Measurements from ENCODE around the gene PNRC1. TPM values are rescaled to one million over a fixed set of nuclear protein-coding genes. Genes with fewer than 3 reads are reported as not detected.

PNRC1 gene
- total RNA-seq, 4 donors from 2014 or later: 189 to 307 (median 245) TPM

DNA sequence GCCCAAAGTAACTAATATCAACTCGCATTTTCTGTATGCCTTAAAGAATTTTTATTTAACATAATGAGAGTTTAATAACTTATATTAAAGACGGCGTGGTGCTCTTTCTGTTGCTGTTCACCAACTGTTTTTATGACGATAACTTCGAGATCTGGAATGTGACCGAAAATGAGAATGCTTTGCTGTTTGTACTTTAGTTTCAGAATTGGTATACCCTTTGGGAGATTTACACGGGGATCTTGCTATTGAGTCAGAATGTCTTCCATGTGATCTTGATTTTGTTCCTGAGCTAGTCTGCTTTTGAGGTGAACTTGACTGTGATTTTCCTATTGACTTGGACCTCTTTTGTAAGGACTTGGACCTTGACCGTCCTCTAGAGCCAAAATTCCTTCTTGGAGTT is 17.9 kb downstream of the PNRC1 start:
- Histone ChIP-seq H3K36me3 (no peaks in the 10 kb centered on the region), H3K4me3 (replicated peaks in 1 of 3) (no peak overlapping the region), H3K27ac (no peak overlapping the region), H3K27me3 (no peaks in the 10 kb centered on the region), H3K9me3 (no peaks in the 10 kb centered on the region), H3K4me1 (no peaks in the 10 kb centered on the region)
- intact Hi-C loops (cut with DNase I): no loop called here
- no peak for DNase-seq
- TF ChIP-seq, protein P1, sequence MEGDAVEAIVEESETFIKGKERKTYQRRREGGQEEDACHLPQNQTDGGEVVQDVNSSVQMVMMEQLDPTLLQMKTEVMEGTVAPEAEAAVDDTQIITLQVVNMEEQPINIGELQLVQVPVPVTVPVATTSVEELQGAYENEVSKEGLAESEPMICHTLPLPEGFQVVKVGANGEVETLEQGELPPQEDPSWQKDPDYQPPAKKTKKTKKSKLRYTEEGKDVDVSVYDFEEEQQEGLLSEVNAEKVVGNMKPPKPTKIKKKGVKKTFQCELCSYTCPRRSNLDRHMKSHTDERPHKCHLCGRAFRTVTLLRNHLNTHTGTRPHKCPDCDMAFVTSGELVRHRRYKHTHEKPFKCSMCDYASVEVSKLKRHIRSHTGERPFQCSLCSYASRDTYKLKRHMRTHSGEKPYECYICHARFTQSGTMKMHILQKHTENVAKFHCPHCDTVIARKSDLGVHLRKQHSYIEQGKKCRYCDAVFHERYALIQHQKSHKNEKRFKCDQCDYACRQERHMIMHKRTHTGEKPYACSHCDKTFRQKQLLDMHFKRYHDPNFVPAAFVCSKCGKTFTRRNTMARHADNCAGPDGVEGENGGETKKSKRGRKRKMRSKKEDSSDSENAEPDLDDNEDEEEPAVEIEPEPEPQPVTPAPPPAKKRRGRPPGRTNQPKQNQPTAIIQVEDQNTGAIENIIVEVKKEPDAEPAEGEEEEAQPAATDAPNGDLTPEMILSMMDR (IDR thresholded peaks at IDR 0.05): no peak
- no peak for TF ChIP-seq POLR2A (IDR thresholded peaks at IDR 0.05)
- WGBS, 2 donors: 86 to 96% methylated on average over 8 of the region's 8 CpGs

DNA sequence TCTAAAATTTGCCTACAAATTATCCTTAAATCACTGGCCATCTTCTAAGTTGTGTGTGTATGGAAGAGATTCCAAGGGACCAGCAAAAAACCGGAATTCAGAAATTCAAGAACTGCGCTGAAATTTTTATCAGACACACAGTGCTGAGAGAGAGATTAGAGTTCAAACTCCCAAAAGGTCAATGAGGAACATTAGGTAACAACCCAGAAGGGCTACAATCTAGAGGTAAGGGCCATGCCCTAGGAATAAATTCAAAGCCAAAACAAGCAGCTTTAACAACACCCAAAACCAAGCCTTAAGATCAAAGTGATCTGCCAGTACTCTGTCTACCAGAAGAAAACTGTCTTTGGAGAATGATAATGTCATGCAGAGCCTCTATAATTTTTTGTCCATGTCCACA is 19.6 kb downstream of the PNRC1 start:
- Histone ChIP-seq H3K27me3 (no peaks in the 10 kb centered on the region), H3K4me3 (replicated peaks in 1 of 3) (no peak overlapping the region), H3K9me3 (no peaks in the 10 kb centered on the region), H3K36me3 (no peaks in the 10 kb centered on the region), H3K27ac (no peak overlapping the region), H3K4me1 (no peaks in the 10 kb centered on the region)
- TF ChIP-seq POLR2A (IDR thresholded peaks at IDR 0.05): no peak
- intact Hi-C loops (cut with DNase I): no loop called here
- DNase-seq: no peak
- 91 to 95% methylated on average over 2 of the region's 2 CpGs for WGBS, 2 donors

DNA sequence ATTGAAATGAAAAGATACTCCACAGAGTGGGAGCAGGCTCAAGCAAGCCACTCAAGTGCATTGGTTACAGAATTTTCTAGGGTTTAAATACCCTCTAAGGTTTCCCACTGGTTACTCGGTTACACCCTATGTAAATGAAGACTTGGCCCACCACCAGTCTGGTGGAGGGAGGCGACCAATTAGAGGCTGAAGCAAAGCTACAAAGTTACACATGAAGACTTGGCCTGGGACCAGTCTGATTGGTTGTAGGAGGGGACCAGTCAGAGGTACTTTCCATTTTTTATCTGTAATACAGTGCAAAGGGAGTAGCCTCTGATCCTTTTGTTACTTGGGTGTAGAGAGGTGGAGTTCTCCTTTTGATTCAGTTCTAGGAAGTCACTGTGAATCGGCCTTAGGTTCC is 29.7 kb downstream of the PNRC1 start:
- Histone ChIP-seq H3K36me3 (no peaks in the 10 kb centered on the region), H3K4me1 (no peaks in the 10 kb centered on the region), H3K27ac (no peak overlapping the region), H3K27me3 (no peaks in the 10 kb centered on the region), H3K9me3 (no peaks in the 10 kb centered on the region), H3K4me3 (replicated peaks in 1 of 3) (no peak overlapping the region)
- intact Hi-C loops (cut with DNase I): no loop called here
- WGBS, 2 donors: 92 to 96% methylated on average over 3 of the region's 3 CpGs
- no peak for DNase-seq
- TF ChIP-seq, protein P1 (IDR thresholded peaks at IDR 0.05): no peak
- TF ChIP-seq POLR2A (IDR thresholded peaks at IDR 0.05): no peak

DNA sequence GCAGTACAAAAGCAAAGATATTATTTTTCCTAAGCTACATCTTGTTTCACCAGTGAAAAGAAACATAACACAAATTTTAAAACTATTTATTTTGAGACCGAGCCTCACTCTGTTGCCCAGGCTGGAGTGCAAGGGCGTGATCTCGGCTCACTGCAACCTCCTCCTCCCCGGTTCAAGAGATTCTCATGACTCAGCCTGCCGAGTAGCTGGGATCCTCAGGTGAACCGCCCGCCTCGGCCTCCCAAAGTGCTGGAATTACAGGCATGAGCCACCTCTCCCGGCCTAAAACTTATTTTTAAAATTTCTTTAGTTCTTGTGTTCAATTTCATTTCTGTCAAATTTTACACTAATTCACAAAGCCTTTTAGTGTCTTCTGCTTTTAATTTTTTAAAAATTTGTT is 31.4 kb downstream of the PNRC1 start:
- TF ChIP-seq POLR2A (IDR thresholded peaks at IDR 0.05): no peak
- TF ChIP-seq, protein P1 (IDR thresholded peaks at IDR 0.05): no peak
- WGBS, 2 donors: 95% methylated on average over 9 of the region's 9 CpGs

DNA sequence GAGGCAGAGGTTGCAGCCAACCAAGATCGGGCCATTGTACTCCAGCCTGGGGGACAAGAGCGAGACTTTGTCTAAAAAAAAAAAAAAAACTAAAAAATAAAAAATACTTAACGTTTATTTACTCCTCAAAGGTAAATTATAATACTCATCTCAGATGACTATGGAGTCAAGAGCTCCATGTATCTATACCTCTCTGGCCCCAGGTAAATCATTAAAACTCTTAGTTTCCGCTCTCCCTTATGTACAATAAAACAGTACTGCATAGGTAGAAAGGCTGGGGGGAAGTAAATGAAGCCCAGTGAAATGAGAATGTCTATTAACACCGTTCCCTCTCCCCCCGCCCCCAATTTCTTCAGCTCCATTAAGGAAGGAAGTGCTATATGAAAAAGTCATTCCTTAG is 36.2 kb downstream of the PNRC1 start:
- intact Hi-C loops (cut with DNase I): no loop called here
- H3K36me3 ChIP-seq: no peaks in the 10 kb centered on the region
- TF ChIP-seq, protein P1 (IDR thresholded peaks at IDR 0.05): no peak
- no peak for TF ChIP-seq POLR2A (IDR thresholded peaks at IDR 0.05)
- no peaks in the 10 kb centered on the region for H3K27me3 ChIP-seq
- H3K27ac ChIP-seq: no peak overlapping the region
- WGBS, 2 donors: 64 to 72% methylated on average over 6 of the region's 6 CpGs
- peaks cover 3 to 5% of the 10 kb centered on the region in 2 donors for H3K4me1 ChIP-seq
- no peak overlapping the region for H3K4me3 ChIP-seq (replicated peaks in 1 of 3)
- no peak for DNase-seq
- H3K9me3 ChIP-seq: no peaks in the 10 kb centered on the region

More for the DNA sequence above, 31.4 kb downstream of the PNRC1 start:
- no peak for DNase-seq
- intact Hi-C loops (cut with DNase I): no loop called here
- Histone ChIP-seq H3K27me3 (no peaks in the 10 kb centered on the region), H3K36me3 (no peaks in the 10 kb centered on the region), H3K27ac (no peak overlapping the region), H3K4me3 (replicated peaks in 1 of 3) (no peak overlapping the region), H3K9me3 (no peaks in the 10 kb centered on the region), H3K4me1 (peaks cover 0 to 4% of the 10 kb centered on the region in 2 donors)
